ENCODE data around the gene CCDC9B.

The CCDC9B gene

GRCh38 chr15:40292246-40292645, 48.5 kb downstream of the CCDC9B start:
- no peak for TF ChIP-seq ZFX (IDR thresholded peaks at IDR 0.05; ENCODE audit: borderline replicate concordance)
- TF ChIP-seq CTCF (IDR thresholded peaks at IDR 0.05), result no peak
- no peak overlapping the region for H3K27ac ChIP-seq

- TF ChIP-seq ZFX (IDR thresholded peaks at IDR 0.05; ENCODE audit: borderline replicate concordance) (no peak), CTCF (IDR thresholded peaks at IDR 0.05) (peak; percentile 18; the same call in 1 of the 2 replicates)
- no peak overlapping the region for H3K27ac ChIP-seq
These were observed 49.7 kb downstream of the CCDC9B start for GRCh38 chr15:40290918-40291574.

- H3K27ac ChIP-seq, result no peak overlapping the region
- no peak for TF ChIP-seq CTCF (IDR thresholded peaks at IDR 0.05)
- TF ChIP-seq ZFX (IDR thresholded peaks at IDR 0.05; ENCODE audit: borderline replicate concordance), result no peak
These were observed 50.2 kb downstream of the CCDC9B start for GRCh38 chr15:40290545-40290917.

- no peak overlapping the region for H3K27ac ChIP-seq
- TF ChIP-seq CTCF (IDR thresholded peaks at IDR 0.05), result peak; percentile 31
- TF ChIP-seq ZFX (IDR thresholded peaks at IDR 0.05; ENCODE audit: borderline replicate concordance), result no peak
These were observed 51.5 kb downstream of the CCDC9B start for GRCh38 chr15:40289140-40289775.

- no peak for TF ChIP-seq ZFX (IDR thresholded peaks at IDR 0.05; ENCODE audit: borderline replicate concordance)
- no peak for TF ChIP-seq CTCF (IDR thresholded peaks at IDR 0.05)
- H3K27ac ChIP-seq, result no peak overlapping the region
These were observed 52.8 kb downstream of the CCDC9B start for GRCh38 chr15:40287968-40288367.

GRCh38 chr15:40287505-40287904, 53.2 kb downstream of the CCDC9B start:
- TF ChIP-seq CTCF (IDR thresholded peaks at IDR 0.05) (no peak), ZFX (IDR thresholded peaks at IDR 0.05; ENCODE audit: borderline replicate concordance) (no peak)
- H3K27ac ChIP-seq, result no peak overlapping the region

- TF ChIP-seq CTCF (IDR thresholded peaks at IDR 0.05) (no peak), ZFX (IDR thresholded peaks at IDR 0.05; ENCODE audit: borderline replicate concordance) (no peak)
These were observed 53.9 kb downstream of the CCDC9B start for GRCh38 chr15:40286794-40287193.

More at GRCh38 chr15:40286794-40287193, 53.9 kb downstream of the CCDC9B start:
- no peak overlapping the region for H3K27ac ChIP-seq

All from 22Rv1 (cell line).